ENCODE results near the gene DVL2.

DVL2 gene

DNA sequence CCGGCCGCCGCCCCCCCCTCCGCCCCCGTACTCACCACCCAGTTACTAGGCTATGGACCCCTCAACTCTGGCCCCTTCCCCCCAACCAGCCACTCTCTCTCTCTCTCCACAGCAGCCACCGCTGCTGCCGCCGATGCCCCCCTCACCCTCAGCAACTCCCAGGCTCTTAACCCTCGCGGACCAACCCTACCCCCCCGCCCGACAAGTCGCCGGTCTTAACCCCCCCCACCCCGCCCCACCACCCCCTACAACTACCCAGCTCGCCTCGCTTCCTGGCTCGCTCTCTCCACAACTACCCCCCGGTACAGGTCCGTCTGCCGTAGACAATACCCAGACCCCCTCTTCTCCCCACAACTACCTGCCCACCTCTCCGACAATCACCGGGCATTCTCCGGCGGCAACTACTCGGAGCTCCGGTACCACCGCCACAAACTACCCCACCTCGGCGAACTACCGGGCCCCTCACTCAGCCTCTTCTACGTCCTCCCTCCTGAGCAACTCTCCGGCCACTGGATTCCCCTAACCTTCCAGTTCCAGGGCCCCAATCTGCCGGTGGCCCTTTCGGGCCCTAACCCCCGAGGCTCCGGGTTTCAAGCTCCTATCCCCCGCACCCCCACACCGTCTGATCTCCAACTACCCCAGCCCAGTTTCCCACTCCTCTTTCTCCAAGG is 4.2 kb upstream of the DVL2 start:
- no peak for DNase-seq (ENCODE audit: low read depth in 2 of 2, low spot score in 1 of 2)

DNA sequence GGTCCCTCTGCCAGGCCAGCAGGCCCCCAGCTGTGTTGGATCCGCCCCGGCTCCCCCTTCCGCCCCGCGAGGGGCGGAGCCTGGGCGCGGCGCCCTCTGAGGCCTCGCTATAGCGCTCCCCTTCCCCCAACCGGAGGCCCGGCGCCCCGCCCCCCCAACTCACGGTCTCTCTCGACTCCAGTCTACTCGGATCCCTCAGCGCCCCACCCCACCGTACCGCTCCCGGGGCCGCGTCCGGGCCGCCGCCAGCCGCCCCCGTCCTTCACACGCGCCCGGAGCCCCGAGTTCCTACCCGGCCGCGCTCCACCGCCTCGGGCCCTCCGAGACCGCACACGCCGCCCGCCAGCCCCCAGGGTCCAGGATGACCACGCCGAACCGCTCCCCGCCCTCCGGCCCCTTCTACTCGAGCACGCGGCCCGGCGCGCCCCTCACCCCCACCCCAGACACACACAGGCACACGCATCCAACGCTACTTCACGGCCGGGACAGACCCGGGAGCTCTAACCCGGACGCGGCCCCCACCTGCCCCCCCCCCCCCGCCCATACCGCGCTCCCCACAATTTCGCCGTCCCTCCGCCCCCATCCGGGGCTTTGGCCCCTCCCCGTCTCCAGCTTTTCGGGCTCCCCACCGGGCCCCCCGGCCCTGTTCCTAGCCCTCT is 3.6 kb upstream of the DVL2 start:
- DNase-seq (ENCODE audit: low read depth in 2 of 2, low spot score in 1 of 2), result peak; percentile 73 to 82

DNA sequence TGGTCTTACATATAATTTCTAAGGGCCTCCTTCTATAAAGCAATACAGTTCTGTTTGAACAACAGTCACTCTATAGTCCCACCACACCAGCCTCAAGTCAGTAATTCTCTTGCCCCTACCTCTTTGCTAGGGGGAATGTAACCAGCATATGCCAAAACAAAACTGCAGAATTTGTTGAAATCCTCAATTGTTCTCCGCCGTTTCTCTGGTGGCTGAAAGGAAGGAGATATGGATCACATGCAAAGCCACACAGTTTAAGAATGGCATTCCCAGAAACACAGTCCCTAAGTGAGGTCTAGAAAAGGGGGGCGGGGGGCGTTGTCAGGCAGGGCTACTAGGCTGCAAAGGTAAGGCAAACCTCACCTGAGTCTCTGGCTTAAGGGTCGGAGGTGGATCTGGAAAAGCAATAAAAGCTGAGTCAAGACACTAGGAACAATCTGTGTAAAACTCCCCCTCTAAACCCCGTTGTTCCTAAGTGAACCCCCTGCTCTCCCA is 3.0 kb upstream of the DVL2 start:
- no peak for DNase-seq (ENCODE audit: low read depth in 2 of 2, low spot score in 1 of 2)

DNA sequence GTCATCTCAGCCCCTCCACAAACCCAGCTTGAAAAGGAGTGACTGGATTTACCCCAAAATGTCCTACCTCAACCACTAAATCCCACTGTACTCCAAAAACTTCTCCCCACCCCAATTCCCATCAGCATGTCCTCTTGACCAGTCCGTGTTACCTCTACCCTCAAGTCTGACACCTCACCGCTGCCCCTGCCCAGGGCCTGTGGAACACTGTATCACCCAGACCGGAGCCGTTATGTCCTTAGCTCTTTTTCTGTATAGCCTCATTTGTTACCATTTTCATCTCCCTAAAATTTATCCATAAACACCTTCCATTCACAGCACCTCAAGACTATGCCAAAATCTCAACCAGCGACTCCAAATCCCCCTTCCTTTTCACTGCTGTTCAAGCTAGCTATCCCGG is 2.5 kb upstream of the DVL2 start:
- no peak for DNase-seq (ENCODE audit: low read depth in 2 of 2, low spot score in 1 of 2)

DNA sequence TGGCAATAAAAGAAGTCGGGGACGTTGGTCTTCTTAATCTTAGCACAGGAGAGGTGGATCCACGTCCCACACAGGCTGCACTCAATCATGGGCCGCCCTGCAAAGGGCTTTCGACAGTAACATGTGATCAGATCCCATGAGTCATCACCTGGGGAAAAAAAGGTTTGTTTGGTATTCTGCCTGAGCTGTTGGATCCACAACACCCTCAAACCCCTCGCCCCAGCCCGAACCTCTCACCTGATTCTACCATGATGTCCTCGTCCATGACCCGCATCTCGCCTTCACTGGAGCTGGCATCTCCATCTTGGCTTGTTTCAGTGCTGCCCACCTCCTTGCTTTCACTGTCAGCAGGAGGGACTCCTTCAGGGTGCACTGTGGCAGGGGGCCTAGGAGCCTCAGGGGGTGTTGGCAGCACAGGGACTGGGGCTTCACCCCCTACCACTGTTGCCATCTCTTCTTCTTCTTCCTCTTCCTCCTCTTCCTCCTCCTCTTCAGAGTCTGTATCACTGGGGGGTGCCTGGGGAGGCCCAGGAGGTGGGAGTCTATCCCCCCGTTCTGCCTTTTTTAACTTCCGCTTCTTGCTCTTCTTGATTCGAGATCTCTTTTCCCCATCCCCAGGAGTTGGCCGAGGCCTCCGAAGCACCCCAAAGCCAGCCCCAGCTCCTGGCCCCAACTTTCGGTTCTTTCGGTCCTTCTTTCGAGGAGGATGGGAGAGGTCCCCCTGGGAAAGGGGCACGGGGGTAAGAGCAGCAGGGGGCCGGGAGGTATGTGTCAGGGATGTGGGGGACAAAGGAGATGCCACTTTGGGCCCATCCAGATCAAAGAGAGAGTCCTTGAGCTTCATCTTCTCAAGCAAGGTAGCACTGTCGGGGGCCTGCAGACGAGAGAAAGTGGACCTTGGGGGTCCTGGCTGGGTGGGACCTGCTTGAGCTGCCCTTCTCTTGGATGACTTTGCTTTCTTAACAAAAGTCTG is 1.7 kb upstream of the DVL2 start:
- no peak for DNase-seq (ENCODE audit: low read depth in 2 of 2, low spot score in 1 of 2)

DNA sequence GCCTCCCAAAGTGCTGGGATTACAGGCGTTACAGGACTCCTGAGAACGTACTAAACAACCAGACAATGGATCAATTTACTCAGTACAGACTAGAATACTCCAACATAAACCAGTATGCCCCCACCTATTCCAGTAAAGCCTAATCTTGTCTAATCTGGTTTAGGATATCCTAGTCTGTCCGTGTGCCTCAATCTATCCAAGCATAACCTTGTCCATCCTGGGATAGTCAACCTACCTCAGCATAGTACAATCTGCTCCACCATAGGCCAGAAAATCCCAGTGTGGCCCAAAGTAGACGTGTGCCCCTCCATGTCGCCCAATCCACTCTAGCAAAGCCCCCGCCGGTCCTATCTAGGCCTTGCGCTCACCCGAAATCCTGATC is 625 bp downstream of the DVL2 start:
- DNase-seq (ENCODE audit: low read depth in 2 of 2, low spot score in 1 of 2), result no peak

DNA sequence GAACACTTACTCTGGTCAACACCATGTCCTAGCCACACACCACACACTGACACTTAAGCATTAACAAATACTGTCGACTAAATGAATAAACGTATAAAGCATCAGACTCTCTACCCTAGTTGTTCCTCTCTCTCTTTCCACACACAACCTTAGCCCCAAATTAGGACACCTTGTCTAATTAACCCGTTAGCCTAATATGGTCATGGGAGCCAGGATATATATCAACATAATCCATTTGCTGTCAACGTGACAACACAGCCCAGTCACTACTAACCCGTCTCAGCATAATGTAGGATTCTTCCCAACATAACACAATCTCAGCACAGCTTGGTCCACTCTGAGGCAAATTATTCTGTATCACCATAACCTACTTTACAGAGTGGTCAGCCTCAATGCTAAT is 2.2 kb downstream of the DVL2 start:
- DNase-seq (ENCODE audit: low read depth in 2 of 2, low spot score in 1 of 2), result no peak

DNA sequence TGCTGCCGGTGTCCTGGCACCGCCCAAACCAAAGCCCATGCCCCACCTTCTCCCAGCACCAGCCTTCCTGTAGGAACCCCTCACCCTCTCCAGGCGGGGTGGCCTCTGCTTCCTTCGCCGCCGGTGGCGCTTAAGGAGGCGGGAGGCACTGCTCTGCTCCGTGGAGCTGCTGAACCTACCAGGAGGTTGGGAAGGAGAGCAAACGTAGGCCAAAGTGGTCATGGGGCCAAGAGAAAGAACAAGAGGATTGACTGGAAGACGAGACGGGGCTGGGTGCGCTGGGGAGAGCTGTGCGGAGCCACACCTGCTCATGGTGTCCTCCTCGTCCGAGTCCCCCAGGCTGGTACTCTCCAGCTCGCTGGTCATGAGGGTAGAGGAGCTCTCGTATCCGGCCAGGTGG is 4.8 kb downstream of the DVL2 start:
- DNase-seq (ENCODE audit: low read depth in 2 of 2, low spot score in 1 of 2), result no peak

DNA sequence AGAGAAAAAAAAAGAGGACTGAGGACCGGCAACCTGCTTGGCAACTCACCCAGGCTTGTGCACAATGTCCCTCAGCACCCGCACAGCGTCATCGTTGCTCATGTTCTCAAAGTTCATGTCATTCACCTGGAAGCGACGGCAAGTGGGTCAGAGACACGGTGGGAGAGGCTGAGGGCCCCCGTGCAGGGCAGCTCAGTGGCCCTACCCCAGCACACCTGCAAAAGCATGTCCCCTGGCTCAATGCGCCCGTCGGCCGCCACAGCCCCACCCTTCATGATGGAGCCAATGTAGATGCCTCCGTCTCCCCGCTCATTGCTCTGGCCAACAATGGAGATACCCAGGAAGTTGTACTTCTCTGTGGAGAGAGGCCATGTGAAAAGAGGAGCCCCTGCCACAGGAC is 5.4 kb downstream of the DVL2 start:
- DNase-seq (ENCODE audit: low read depth in 2 of 2, low spot score in 1 of 2), result no peak

DNA sequence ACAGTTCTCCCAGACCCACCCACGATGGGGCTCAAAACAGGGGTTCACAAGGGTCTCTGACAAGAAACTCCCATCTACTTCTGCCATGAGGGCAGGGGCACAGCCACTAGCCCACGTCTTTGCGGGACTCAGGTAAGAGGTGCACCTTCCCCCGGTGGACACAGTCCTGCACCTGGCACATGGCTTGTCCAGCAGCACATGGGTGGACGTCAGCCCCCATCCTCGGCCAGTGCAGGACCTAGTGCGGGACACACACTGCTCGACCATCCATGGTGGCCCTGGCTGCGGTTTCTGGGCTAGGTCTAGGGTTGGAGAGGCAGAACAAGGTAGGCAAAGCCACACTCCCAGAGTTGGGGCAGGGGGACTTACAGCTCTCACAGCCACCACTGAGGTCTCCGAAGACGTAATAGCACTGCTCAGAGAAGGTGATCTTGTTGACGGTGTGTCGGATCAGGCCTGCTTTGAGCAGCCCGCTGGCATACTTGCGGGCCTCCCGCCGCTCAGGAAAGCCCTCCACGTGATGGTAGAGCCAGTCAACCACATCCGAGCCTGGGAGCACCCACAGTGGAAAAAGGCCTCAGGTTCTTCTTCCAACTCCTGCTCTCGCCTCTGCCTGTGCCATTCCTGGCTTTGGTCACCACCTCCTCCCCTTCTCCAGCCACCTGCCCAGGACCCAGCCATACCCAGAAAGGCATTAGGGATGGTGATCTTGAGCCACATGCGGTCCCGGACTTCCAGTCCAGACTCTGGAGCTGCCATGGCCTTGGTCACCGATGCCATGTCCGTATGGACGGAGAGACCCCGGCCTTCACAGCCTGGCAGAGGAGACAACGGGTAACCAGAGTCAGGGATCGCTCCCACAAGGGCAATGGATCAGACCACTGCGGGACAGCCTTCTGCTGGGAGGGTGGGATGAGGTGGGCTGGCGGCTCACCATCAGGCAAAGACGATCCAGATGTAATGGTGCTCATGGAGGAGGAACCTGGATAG is 7.3 kb downstream of the DVL2 start:
- DNase-seq (ENCODE audit: low read depth in 2 of 2, low spot score in 1 of 2), result no peak

DNA sequence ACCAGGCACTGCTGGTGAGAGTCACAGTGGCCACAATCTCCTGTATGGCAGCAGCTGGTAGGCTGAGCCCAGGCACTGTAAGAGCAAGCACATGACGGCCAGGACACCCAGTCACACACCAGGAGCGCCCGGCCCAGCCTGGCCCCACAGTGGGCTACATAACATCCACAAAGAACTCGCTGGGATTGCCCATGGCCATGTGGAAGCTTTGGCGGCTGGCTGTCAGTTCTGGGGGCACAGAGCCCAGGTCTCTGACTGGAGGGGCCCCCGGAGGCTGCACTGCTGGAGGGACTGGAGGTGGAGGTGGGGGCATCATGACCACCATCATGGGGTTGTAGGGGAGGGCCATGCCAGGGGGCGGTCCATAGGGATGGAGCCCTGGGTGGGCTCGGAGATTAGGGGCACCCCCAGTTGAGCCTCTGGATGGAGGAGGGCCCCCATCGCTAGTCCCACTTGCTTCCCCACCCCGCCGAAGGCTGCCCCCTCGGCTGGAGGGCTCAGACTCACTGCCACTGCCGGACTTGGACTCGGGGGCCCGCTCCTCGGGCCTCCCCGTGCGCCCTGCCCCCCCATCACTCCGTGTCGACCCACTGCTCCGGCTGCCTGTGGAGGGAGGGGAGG is 8.5 kb downstream of the DVL2 start:
- no peak for DNase-seq (ENCODE audit: low read depth in 2 of 2, low spot score in 1 of 2)

DNA sequence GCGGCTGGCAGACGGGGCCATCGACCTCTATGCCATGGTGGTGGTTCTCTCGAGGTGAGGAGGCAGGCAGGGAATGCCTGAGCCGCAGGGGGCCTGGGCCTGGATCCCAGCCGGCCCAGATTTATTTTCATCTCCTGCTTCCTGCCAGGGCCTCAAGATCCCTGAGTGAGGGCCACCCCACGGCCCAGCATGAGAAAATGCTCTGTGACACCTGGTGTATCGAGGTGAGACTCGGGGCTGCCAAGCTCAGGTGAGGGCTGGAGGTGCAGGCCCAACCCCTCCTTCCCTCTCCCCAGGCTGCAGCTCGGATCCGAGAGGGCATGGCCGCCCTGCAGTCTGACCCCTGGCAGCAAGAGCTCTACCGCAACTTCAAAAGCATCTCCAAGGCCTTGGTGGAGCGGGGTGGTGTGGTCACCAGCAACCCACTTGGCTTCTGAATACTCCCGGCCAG is 9.6 kb downstream of the DVL2 start:
- no peak for DNase-seq (ENCODE audit: low read depth in 2 of 2, low spot score in 1 of 2)

DNA sequence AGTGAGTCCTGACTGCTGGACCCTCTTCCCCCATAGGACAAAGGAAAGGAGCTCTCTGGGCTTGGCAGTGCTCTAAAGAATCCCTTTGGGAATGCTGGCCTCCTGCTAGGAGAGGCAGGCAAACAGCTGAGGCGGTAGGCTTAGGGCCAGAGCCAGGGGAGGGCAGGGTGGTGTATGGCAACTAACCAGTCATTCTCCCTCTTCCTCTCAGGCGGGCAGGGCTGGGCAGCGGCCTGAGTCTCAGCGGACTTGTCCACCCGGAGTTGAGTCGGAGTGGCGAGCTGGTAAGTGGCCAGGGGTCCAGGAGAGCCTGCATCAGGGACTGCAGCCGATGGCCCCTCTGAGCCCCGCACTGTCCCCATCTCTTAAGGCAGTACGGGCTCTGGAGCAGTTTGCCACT is 10.2 kb downstream of the DVL2 start:
- no peak for DNase-seq (ENCODE audit: low read depth in 2 of 2, low spot score in 1 of 2)

DNA sequence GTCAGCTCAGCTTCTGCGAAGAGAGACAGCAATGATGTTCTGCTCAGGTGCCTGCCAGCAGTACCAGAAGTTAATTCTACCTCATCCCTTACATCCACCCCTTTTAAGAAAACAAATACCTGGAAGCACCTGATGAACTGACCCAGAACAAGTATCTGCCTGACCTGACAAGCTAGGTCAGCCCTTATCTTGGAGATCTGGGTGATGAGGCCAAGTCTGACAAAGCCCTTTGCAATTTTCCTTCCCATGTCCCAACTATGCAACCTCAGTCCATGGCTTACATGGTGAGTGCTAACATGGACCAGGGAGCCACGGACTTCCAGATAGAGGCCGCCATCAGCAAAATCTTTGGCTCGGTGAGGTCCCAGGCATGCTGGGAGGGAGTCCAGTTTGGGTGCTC is 10.9 kb downstream of the DVL2 start:
- DNase-seq (ENCODE audit: low read depth in 2 of 2, low spot score in 1 of 2), result no peak

DNA sequence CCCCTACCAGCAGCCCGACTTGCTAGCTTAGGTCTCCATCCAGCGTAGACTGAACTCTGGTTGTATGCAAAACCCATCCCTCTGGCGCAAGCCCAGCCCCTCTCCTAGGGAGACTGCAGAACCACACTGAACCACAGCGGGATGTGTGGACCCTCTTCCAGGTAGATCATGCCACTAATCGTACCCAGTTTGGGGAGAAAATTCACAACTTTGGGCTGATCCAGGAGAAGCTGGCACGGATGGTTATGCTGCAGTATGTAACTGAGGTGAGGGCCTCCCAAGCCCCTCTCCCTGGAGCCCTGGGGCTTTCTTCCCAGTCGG is 11.4 kb downstream of the DVL2 start:
- no peak for DNase-seq (ENCODE audit: low read depth in 2 of 2, low spot score in 1 of 2)

DNA sequence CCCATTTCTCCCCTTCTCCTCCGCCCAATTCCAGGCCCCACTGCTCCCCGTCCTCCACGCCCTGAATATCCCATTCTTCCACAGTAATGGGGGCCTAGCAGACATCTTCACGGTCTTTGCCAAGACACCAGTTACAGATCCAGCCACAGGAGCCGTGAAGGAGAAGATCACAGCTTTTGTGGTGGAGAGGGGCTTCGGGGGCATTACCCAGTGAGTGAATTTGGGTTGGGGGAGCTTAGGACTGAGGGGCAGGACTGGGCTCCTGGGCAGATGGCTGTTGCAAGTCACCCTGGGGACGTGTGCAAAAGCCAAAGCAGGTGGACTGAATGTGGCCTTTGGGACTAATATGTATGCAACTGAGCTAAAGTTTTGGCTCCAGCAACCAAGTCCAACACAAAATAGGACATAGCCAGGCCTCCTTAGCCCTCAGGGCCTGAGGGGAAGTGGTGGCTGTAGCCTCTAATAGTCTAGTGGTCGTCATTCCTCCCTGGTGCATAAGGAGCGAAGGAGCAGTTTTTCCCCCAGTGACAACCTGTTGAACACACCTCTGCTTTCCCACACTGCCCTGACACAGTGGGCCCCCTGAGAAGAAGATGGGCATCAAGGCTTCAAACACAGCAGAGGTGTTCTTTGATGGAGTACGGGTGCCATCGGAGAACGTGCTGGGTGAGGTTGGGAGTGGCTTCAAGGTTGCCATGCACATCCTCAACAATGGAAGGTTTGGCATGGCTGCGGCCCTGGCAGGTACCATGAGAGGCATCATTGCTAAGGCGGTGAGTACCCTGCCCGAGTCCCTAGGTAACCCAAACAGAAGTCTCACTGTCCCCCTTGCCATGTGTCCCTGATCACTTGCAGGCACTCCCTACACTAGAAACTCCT is 12.0 kb downstream of the DVL2 start:
- no peak for DNase-seq (ENCODE audit: low read depth in 2 of 2, low spot score in 1 of 2)

DNA sequence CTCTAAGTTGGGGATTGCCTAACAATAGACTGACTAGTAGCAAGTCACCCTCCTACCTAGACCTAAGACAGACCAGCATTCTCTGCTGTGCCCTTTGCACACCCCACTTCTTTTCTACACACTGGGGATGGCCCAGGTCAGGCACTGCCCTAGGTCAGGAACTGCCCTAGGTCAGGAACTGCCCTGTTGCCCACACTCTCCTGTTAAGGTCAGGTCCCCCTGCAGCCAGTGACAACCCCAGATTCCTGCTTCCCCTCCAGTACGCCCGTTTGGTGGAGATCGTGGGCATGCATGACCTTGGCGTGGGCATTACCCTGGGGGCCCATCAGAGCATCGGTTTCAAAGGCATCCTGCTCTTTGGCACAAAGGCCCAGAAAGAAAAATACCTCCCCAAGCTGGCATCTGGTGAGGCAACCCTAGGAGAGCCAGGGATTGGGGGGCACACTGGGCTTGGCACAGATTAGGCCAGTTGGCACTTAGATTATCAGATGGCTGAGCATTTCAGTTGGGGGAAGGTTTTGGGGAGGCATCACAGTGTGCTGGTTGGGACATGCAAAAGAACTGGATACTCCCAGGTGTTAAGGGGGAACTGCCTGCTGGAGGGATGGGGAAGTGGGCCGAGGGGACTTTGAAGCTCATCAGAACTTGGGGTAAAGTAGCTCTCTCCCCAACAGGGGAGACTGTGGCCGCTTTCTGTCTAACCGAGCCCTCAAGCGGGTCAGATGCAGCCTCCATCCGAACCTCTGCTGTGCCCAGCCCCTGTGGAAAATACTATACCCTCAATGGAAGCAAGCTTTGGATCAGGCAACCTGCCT is 12.8 kb downstream of the DVL2 start:
- no peak for DNase-seq (ENCODE audit: low read depth in 2 of 2, low spot score in 1 of 2)

DNA sequence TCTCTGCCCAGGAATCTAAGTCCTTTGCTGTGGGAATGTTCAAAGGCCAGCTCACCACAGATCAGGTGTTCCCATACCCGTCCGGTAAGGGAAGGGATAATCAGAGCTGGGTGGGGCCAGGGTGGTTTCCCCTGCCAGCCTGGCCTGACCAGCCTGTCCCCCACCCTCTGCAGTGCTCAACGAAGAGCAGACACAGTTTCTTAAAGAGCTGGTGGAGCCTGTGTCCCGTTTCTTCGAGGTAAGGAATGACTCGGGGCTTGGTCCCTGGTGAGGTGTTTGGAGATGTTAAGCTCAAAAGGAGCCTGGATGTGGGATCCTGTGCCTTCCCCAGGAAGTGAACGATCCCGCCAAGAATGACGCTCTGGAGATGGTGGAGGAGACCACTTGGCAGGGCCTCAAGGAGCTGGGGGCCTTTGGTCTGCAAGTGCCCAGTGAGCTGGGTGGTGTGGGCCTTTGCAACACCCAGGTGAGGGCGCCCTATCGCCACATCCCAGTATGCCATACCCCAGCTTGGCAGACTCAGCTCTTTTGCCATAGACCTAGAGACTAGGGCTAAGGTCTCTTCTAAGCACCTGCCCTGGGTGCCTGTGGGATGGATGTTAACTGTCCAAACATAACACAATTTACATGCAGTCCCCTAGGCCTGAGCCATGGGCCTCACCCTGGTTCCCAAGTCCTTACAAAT is 13.6 kb downstream of the DVL2 start:
- peak in 1 of 2 donors; percentile 26 for DNase-seq (ENCODE audit: low read depth in 2 of 2, low spot score in 1 of 2)
